Measurements from ENCODE around the gene PAFAH1B2. TPM values are rescaled to one million over a fixed set of nuclear protein-coding genes. Genes with fewer than 3 reads are reported as not detected.

PAFAH1B2 gene
- total RNA-seq, 4 donors from 2014 or later, result 25.8 to 52.3 (median 35.2) TPM

GRCh38 chr11:117223741-117224689 is 79.9 kb downstream of the PAFAH1B2 start:
- in situ Hi-C loops (cut with MboI; ENCODE audit: low sequenced_read_pairs in 4 of 4), result loop anchor here (10.0 kb wide), 4 partner anchors 109 to 439 kb away; partner anchors contain the start of gene ZPR1 (in 1 of the 4)
- DNase-seq (no peak), ATAC-seq (no peak)
- H3K36me3 ChIP-seq, result peaks cover 0 to 46% of the 10 kb centered on the region in 2 donors
- peaks cover 41 to 44% of the 10 kb centered on the region in 2 donors for H3K4me1 ChIP-seq
- intact Hi-C loops (cut with DNase I; ENCODE audit: low total_unique reads), result no loop called here
- no peaks in the 10 kb centered on the region for H3K27me3 ChIP-seq
- TF ChIP-seq CTCF (IDR thresholded peaks at IDR 0.05 in 4 of 5, conservative IDR thresholded peaks at IDR 0.05 in 1 of 5), result no peak
- no peak for TF ChIP-seq POLR2A (IDR thresholded peaks at IDR 0.05)
- no peak overlapping the region for H3K4me3 ChIP-seq
- H3K27ac ChIP-seq, result peak overlapping the region in 3 of 4 donors; percentile 1 to 87 (median 80)
- H3K9me3 ChIP-seq, result no peaks in the 10 kb centered on the region

GRCh38 chr11:117225553-117226170 is 81.6 kb downstream of the PAFAH1B2 start:
- no peak overlapping the region for H3K4me3 ChIP-seq
- in situ Hi-C loops (cut with MboI; ENCODE audit: low sequenced_read_pairs in 4 of 4), result loop anchor here (5.0 to 25.0 kb wide), 7 partner anchors 43 to 441 kb away; partner anchors contain the start of genes SIDT2 (in 1 of the 4) and ZPR1 (in 1 of the 4)
- intact Hi-C loops (cut with DNase I; ENCODE audit: low total_unique reads), result loop anchor here (1.0 to 2.0 kb wide), 3 partner anchors 46 to 435 kb away; partner anchors contain the start of gene APOA5

More at GRCh38 chr11:117225553-117226170, 81.6 kb downstream of the PAFAH1B2 start:
- TF ChIP-seq CTCF (IDR thresholded peaks at IDR 0.05 in 4 of 5, conservative IDR thresholded peaks at IDR 0.05 in 1 of 5), result no peak
- Histone ChIP-seq H3K27me3 (no peaks in the 10 kb centered on the region), H3K27ac (no peak overlapping the region), H3K9me3 (no peaks in the 10 kb centered on the region), H3K4me1 (peaks cover 27 to 36% of the 10 kb centered on the region in 2 donors), H3K36me3 (peaks cover 0 to 52% of the 10 kb centered on the region in 2 donors)
- DNase-seq (no peak), ATAC-seq (no peak)

Other genes starting within 250 kb of the PAFAH1B2 start
- gene SIK3, start 45.9 kb upstream of the PAFAH1B2 start, total RNA-seq, result 10 to 100 TPM; 34.4 to 42.4 (median 37.2) TPM
- 10 to 100 TPM; 14.3 to 33.9 (median 17.7) TPM for gene SIDT2, start 34.5 kb downstream of the PAFAH1B2 start, total RNA-seq
- 100 to 1,000 TPM in 3 of 4 donors, 10 to 100 TPM in 1; 27.4 to 191 (median 124) TPM for gene TAGLN, start 55.1 kb downstream of the PAFAH1B2 start, total RNA-seq
- gene PCSK7, start 87.8 kb downstream of the PAFAH1B2 start, total RNA-seq, result 10 to 100 TPM; 14.5 to 19.9 (median 16.4) TPM
- 10 to 100 TPM; 17.1 to 22.7 (median 19.9) TPM for gene RNF214, start 88.4 kb downstream of the PAFAH1B2 start, total RNA-seq
- gene BACE1-AS, start 147.1 kb downstream of the PAFAH1B2 start, total RNA-seq, result 10 to 100 TPM; 10.5 to 13.2 (median 12.5) TPM
- 10 to 100 TPM in 2 of 4 donors, 1 to 10 TPM in 2; 3.6 to 18.2 (median 11.1) TPM for gene BACE1, start 172.0 kb downstream of the PAFAH1B2 start, total RNA-seq
- gene CEP164, start 183.6 kb downstream of the PAFAH1B2 start, total RNA-seq, result 1 to 10 TPM; 3.4 to 9.2 (median 5.8) TPM